Neuronal stem cell (in vitro differentiated cells): Measurements from ENCODE around the gene PCYT2.

Experiments
- DNase-seq: peaks from one replicate; pipeline ENCODE4 v3.0.0-alpha.2; 2013; ENCODE audit warnings: low spot score
- H2AFZ ChIP-seq: one replicate; pipeline ENCODE4 v1.6.1; 2013; ENCODE audit warnings: mild to moderate bottlenecking, low read length, inconsistent platforms
- H2AK5ac ChIP-seq: 2 replicates; pipeline ENCODE4 v1.6.1; 2013; ENCODE audit warnings: low read depth, mild to moderate bottlenecking, inconsistent platforms, low read length, moderate library complexity, mixed read lengths
- H2BK120ac ChIP-seq: 2 replicates; pipeline ENCODE4 v1.6.1; 2013; ENCODE audit warnings: low read depth, mild to moderate bottlenecking, inconsistent platforms, low read length, moderate library complexity, mixed read lengths
- H2BK12ac ChIP-seq: one replicate; pipeline ENCODE4 v1.6.1; 2013; ENCODE audit warnings: low read length, inconsistent platforms
- H2BK15ac ChIP-seq: 2 replicates; pipeline ENCODE4 v1.6.1; 2013; ENCODE audit warnings: mild to moderate bottlenecking, low read length, inconsistent platforms, mixed read lengths
- H2BK5ac ChIP-seq: one replicate; pipeline ENCODE4 v1.6.1; 2013; ENCODE audit warnings: inconsistent platforms, mild to moderate bottlenecking, low read length, moderate library complexity
- H3K14ac ChIP-seq: one replicate; pipeline ENCODE4 v1.6.1; 2013; ENCODE audit warnings: low read length, inconsistent platforms
- H3K18ac ChIP-seq: 2 replicates; pipeline ENCODE4 v1.6.1; 2013; ENCODE audit warnings: low read length, inconsistent platforms
- H3K23ac ChIP-seq: 2 replicates; pipeline ENCODE4 v1.6.1; 2013; ENCODE audit warnings: low read depth, mild to moderate bottlenecking, mixed read lengths, low read length, inconsistent platforms; ENCODE audit not compliant: poor library complexity
- H3K27ac ChIP-seq: replicated peaks from 3 replicates; pipeline ENCODE4 v1.5.1; 2013; ENCODE audit warnings: low read length, inconsistent platforms
- H3K27me3 ChIP-seq, 3 experiments: 2 replicates each; pipeline ENCODE4 v1.6.1; 2013; ENCODE audit warnings: low read length in 3 of 3, mild to moderate bottlenecking in 2 of 3, inconsistent platforms in 1 of 3, low read depth in 1 of 3, mixed read lengths in 1 of 3, moderate library complexity in 1 of 3; ENCODE audit not compliant: control insufficient read depth in 3 of 3, insufficient read depth in 3 of 3
- H3K36me3 ChIP-seq, 2 donors: replicated peaks in 1 of 2; 2 replicates each; pipeline ENCODE4 v1.6.1; 2013; ENCODE audit warnings: low read length in 2 of 2; ENCODE audit not compliant: control insufficient read depth in 2 of 2, insufficient read depth in 2 of 2
- H3K4ac ChIP-seq: 2 replicates; pipeline ENCODE4 v1.6.1; 2013; ENCODE audit warnings: inconsistent platforms, mild to moderate bottlenecking, low read length, moderate library complexity
- H3K4me1 ChIP-seq, 2 donors: 1 replicate in 1 of 2; 2 replicates in 1 of 2; pipeline ENCODE4 v1.6.1; 2013; ENCODE audit warnings: low read length in 2 of 2, low read depth in 1 of 2; ENCODE audit not compliant: control insufficient read depth in 2 of 2, insufficient read depth in 1 of 2
- H3K4me2 ChIP-seq: one replicate; pipeline ENCODE4 v1.6.1; 2013; ENCODE audit warnings: mild to moderate bottlenecking, low read length, inconsistent platforms; ENCODE audit not compliant: insufficient read depth, poor library complexity, severe bottlenecking
- H3K4me3 ChIP-seq, 2 donors: 2 replicates each; pipeline ENCODE4 v1.5.1; 2013; ENCODE audit warnings: low read length in 2 of 2, mild to moderate bottlenecking in 2 of 2, inconsistent platforms in 1 of 2, moderate library complexity in 1 of 2
- H3K79me1 ChIP-seq: one replicate; pipeline ENCODE4 v1.6.1; 2013; ENCODE audit warnings: low read depth, mild to moderate bottlenecking, inconsistent platforms, low read length, moderate library complexity
- H3K9ac ChIP-seq: one replicate; pipeline ENCODE4 v1.6.1; 2013; ENCODE audit warnings: mild to moderate bottlenecking, low read depth, low read length, inconsistent platforms; ENCODE audit not compliant: poor library complexity
- H3K9me3 ChIP-seq, 2 donors: replicated peaks in 1 of 2; 2 replicates each; pipeline versions ENCODE3 to v1.6.1; 2013; ENCODE audit warnings: low read length in 2 of 2, mild to moderate bottlenecking in 2 of 2, inconsistent platforms in 1 of 2, low read depth in 1 of 2, mixed read lengths in 1 of 2, moderate library complexity in 1 of 2; ENCODE audit not compliant: control insufficient read depth in 2 of 2, insufficient read depth in 1 of 2
- H4K8ac ChIP-seq: one replicate; pipeline ENCODE4 v1.6.1; 2013; ENCODE audit warnings: low read depth, mild to moderate bottlenecking, inconsistent platforms, low read length, moderate library complexity
- H4K91ac ChIP-seq: one replicate; pipeline ENCODE4 v1.6.1; 2013; ENCODE audit warnings: low read length, low read depth, mild to moderate bottlenecking, inconsistent platforms; ENCODE audit not compliant: poor library complexity
- WGBS, 2 donors: extraction: QIAGEN DNeasy Blood & Tissue Kit; methylation state at CpG; one replicate each; pipeline ENCODE4 v1.1.7; 2013; ENCODE audit warnings: missing lambda C conversion rate in 2 of 2, mixed read lengths in 1 of 2; ENCODE audit not compliant: insufficient read length in 2 of 2, insufficient replicate concordance in 1 of 2; ENCODE audit errors: extremely low coverage in 2 of 2; 5-methylcytosine and 5-hydroxymethylcytosine counted together

The PCYT2 gene

GRCh38 chr17:81941484-81942166 is 30.4 kb upstream of the PCYT2 start:
- peak overlapping the region; percentile 45 for H3K4me2 ChIP-seq
- no peak for DNase-seq
- H3K18ac ChIP-seq: peak overlapping the region; percentile 90
- no peaks in the 10 kb centered on the region for H3K36me3 ChIP-seq
- H3K27me3 ChIP-seq: peaks cover 0 to 4% (median 2%) of the 10 kb centered on the region in 3 experiments
- H3K9ac ChIP-seq: peak overlapping the region; percentile 77
- H2BK5ac ChIP-seq: peak overlapping the region; percentile 90
- H2BK120ac ChIP-seq: peak overlapping the region; percentile 93
- H3K4ac ChIP-seq: no peak overlapping the region
- H3K4me3 ChIP-seq: no peak overlapping the region
- no CpG with 5 or more reads among the region's 30 CpGs for WGBS, 2 donors
- H2BK12ac ChIP-seq: peak overlapping the region; percentile 82
- H4K8ac ChIP-seq: peak overlapping the region; percentile 65
- H3K27ac ChIP-seq: no peak overlapping the region
- H3K14ac ChIP-seq: peak overlapping the region; percentile 97
- H2AK5ac ChIP-seq: peak overlapping the region; percentile 98
- no peaks in the 10 kb centered on the region for H3K9me3 ChIP-seq
- peaks cover 12 to 15% of the 10 kb centered on the region in 2 donors for H3K4me1 ChIP-seq
- H3K23ac ChIP-seq: peak overlapping the region; percentile 85
- peaks cover 5% of the 10 kb centered on the region for H3K79me1 ChIP-seq
- no peak overlapping the region for H4K91ac ChIP-seq
- H2BK15ac ChIP-seq: peak overlapping the region; percentile 100
- H2AFZ ChIP-seq: peak overlapping the region; percentile 69

- no peak for DNase-seq
- H2BK12ac ChIP-seq: peak overlapping the region; percentile 82
- WGBS, 2 donors: no CpG with 5 or more reads among the region's 56 CpGs
- H2BK120ac ChIP-seq: peak overlapping the region; percentile 93
- peak overlapping the region; percentile 95 for H3K4ac ChIP-seq
- H4K91ac ChIP-seq: peak overlapping the region; percentile 72
- H2BK15ac ChIP-seq: peak overlapping the region; percentile 100
- H4K8ac ChIP-seq: peak overlapping the region; percentile 93
- H3K9ac ChIP-seq: peak overlapping the region; percentile 60
- peaks cover 16 to 18% of the 10 kb centered on the region in 2 donors for H3K4me1 ChIP-seq
- peak overlapping the region; percentile 97 for H3K14ac ChIP-seq
- H3K27ac ChIP-seq: no peak overlapping the region
- no peaks in the 10 kb centered on the region for H3K36me3 ChIP-seq
- H2BK5ac ChIP-seq: peak overlapping the region; percentile 90
- no peaks in the 10 kb centered on the region for H3K9me3 ChIP-seq
- H3K79me1 ChIP-seq: peaks cover 7% of the 10 kb centered on the region
- H2AK5ac ChIP-seq: peak overlapping the region; percentile 98
- H3K27me3 ChIP-seq: peaks cover 0 to 4% (median 2%) of the 10 kb centered on the region in 3 experiments
- peak overlapping the region; percentile 90 for H3K18ac ChIP-seq
- peak overlapping the region; percentile 85 for H3K23ac ChIP-seq
- H3K4me2 ChIP-seq: no peak overlapping the region
- H2AFZ ChIP-seq: no peak overlapping the region
- H3K4me3 ChIP-seq: no peak overlapping the region
Measured at GRCh38 chr17:81940538-81941483, 29.6 kb upstream of the PCYT2 start.

GRCh38 chr17:81939881-81940385 is 28.7 kb upstream of the PCYT2 start:
- Histone ChIP-seq H3K4me3 (no peak overlapping the region), H2BK15ac (peak overlapping the region; percentile 100), H3K4me2 (no peak overlapping the region), H3K79me1 (peaks cover 9% of the 10 kb centered on the region), H4K8ac (peak overlapping the region; percentile 43), H3K27ac (no peak overlapping the region), H3K27me3 (peaks cover 0 to 4% (median 2%) of the 10 kb centered on the region in 3 experiments), H3K36me3 (peaks cover 3 to 8% of the 10 kb centered on the region in 2 donors), H3K4me1 (peaks cover 18% of the 10 kb centered on the region in 2 donors), H2BK5ac (peak overlapping the region; percentile 84), H3K9ac (no peak overlapping the region), H3K23ac (no peak overlapping the region), H2BK12ac (peak overlapping the region; percentile 84), H3K18ac (peak overlapping the region; percentile 13), H3K4ac (no peak overlapping the region), H3K14ac (peak overlapping the region; percentile 3), H4K91ac (no peak overlapping the region), H2BK120ac (peak overlapping the region; percentile 87), H3K9me3 (no peaks in the 10 kb centered on the region), H2AFZ (no peak overlapping the region), H2AK5ac (peak overlapping the region; percentile 98)
- WGBS, 2 donors: no CpG with 5 or more reads among the region's 21 CpGs
- no peak for DNase-seq
